GM12878 (cell line): ENCODE data around the gene ELMOD3.

ENCODE experiments used
- BHLHE40 ChIP-seq, 2 experiments: fragments of 450-650 bp in 1 of 2; IDR thresholded peaks; 2 replicates each; pipeline ENCODE4 v1.6.1; 2011 to 2017; ENCODE audit warnings: low read depth in 2 of 2, borderline replicate concordance in 1 of 2, improper control_type of control experiment in 1 of 2, low read length in 1 of 2, mild to moderate bottlenecking in 1 of 2
- CEBPB ChIP-seq, 2 experiments: fragments of 150-350 bp in 1 of 2; IDR thresholded peaks; 2 replicates each; pipeline ENCODE4 v1.6.1; 2012 to 2014; ENCODE audit warnings: low read depth in 2 of 2, low read length in 2 of 2, borderline replicate concordance in 1 of 2, inconsistent platforms in 1 of 2
- CTCF ChIP-seq, 3 experiments: IDR thresholded peaks in 2 of 3; conservative IDR thresholded peaks in 1 of 3; 2 replicates each; pipeline ENCODE4 v1.5.1; 2011; ENCODE audit warnings: low read depth in 3 of 3, low read length in 3 of 3, mild to moderate bottlenecking in 3 of 3, control low read depth in 2 of 3, moderate library complexity in 2 of 3, inconsistent platforms in 1 of 3, mixed read lengths in 1 of 3; ENCODE audit not compliant: control insufficient read depth in 2 of 3, insufficient read depth in 1 of 3; ENCODE audit errors: extremely low read depth in 1 of 3
- EZH2 ChIP-seq: IDR thresholded peaks from 2 replicates; pipeline ENCODE4 v1.6.1; 2012; ENCODE audit warnings: low read depth, mild to moderate bottlenecking, control low read depth, inconsistent platforms, low read length, borderline replicate concordance; ENCODE audit not compliant: control insufficient read depth
- PBX3 ChIP-seq: IDR thresholded peaks from 2 replicates; pipeline ENCODE4 v1.6.1; 2011; ENCODE audit warnings: mild to moderate bottlenecking, low read depth, low read length, moderate library complexity; ENCODE audit not compliant: insufficient replicate concordance
- RAD21 ChIP-seq: IDR thresholded peaks from 2 replicates; pipeline ENCODE4 v1.6.1; 2011; ENCODE audit warnings: mild to moderate bottlenecking, low read depth, low read length, moderate library complexity; ENCODE audit not compliant: insufficient read depth
- SIN3A ChIP-seq: IDR thresholded peaks from 2 replicates; pipeline ENCODE4 v1.6.1; 2012; ENCODE audit warnings: low read depth, low read length, improper control_type of control experiment
- SREBF1 ChIP-seq: IDR thresholded peaks from 2 replicates; pipeline ENCODE4 v1.6.1; 2012; ENCODE audit warnings: mild to moderate bottlenecking, low read length
- ZNF274 ChIP-seq: IDR thresholded peaks from one replicate; pipeline ENCODE4 v1.8.0; 2011; ENCODE audit not compliant: insufficient read length, insufficient read depth

- TF ChIP-seq BHLHE40 (IDR thresholded peaks at IDR 0.05; ENCODE audit: borderline replicate concordance in 1 of 2, low read depth in 2 of 2, low read length in 1 of 2) (no peak), EZH2 (no peak), CTCF (IDR thresholded peaks at IDR 0.05 in 2 of 3, conservative IDR thresholded peaks at IDR 0.05 in 1 of 3; ENCODE audit: control insufficient read depth in 2 of 3, extremely low read depth in 1 of 3, insufficient read depth in 1 of 3, low read depth in 3 of 3, low read length in 3 of 3) (no peak), RAD21 (no peak), PBX3 (no peak), CEBPB (IDR thresholded peaks at IDR 0.05; ENCODE audit: borderline replicate concordance in 1 of 2, low read depth in 2 of 2, low read length in 2 of 2) (no peak), ZNF274 (no peak), SREBF1 (no peak), SIN3A (no peak)
Observed at GRCh38 chr2:85340034-85340892, 14.3 kb upstream of the ELMOD3 start.
